Activated CD4-positive, CD25-positive, alpha-beta regulatory T cell treated with anti-CD3 and anti-CD28 coated beads, Interleukin-2, amount 50 U/mL, for 72 hours (primary cell): ENCODE data around the gene ATOH8.
"Not testable (repeated sequence)": the region's sequence is repeated elsewhere in the genome, so short reads cannot be mapped to it uniquely, and the experiment has no call there.

ENCODE experiments used
- DNase-seq: peaks from one replicate; pipeline ENCODE4 v3.0.0; 2021

ATOH8 gene

DNA sequence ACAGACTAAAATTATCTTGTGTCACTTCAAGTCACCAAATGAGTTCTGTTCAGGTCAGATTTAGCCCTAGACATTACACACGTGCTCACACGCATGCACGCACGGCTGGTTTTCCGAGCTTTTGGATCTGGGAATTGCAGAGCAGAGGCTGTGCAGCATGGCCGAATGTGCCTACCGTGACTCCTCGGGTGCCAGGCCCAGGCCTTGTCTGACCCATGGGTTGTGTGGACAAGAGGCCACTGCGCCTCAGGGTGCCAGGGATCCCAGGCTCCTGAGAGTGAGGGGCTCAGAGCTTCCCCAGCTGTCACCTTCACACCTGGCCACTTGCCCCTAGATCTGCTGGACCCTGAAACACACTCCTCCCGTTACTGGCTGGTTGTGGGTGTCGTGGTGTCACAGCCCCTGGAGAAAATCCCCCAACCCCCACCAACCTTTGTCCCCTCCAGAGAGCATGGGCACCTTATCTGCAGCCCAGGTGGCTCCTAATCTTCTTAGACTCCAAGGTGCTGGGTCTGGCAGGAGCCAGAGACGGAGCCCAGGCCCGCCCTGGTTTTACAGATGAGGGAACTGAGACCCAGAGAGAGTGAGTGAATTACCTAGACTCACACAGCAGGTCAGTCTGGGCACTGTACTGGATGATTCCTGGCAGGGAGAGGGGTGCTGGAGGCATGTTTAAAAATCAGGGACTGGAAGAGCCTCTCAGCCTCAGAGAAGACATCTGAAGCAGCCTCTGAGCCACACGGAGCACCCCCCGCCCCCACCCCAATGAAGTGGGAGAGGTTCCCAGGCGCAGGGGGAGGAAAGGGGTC lies 56.8 kb downstream of the ATOH8 start:
- DNase-seq = no peak

DNA sequence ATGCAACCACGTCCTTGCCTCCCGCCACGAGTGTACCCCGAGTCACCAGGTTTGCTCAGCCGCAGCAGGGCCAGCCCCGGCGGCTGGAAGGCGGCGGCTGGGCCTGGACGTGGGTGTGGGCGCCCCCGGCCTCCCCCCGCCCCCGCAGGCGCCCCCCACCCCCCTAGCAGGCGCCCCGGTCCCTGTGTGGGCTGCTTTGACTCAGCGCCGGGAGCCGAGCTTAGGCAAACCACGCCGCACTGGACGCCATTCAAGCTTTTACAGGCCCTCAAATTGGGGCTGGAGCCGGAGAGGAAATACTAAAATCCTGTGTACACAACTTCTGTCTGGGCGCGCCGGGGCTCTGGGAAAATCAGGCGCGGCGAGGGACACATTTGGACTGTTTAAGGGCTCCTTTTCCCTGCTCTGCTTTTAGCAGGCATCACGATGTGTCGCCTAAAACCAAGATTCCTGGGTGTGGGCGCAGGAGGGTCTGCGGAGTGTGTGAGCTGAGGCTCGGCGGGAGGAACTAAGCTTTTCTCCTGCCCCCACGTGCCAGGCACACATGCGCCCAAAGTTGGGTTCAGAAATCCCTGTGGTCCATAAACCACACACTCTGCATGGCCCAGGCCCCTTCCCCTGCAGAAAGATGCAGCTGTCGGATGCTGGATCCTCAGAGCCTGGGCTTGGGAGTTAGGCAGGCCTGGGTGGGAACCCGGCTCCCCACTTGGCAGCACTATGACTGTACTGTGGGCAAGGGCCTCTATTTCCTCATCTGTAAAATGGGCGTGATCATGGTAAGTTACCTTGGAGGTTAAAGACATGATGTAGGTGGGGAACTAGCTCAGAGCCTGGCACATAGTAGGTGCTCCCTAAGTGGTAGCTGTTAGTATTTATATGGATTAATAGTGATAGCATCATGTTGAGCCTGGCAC lies 57.6 kb downstream of the ATOH8 start:
- DNase-seq = no peak

DNA sequence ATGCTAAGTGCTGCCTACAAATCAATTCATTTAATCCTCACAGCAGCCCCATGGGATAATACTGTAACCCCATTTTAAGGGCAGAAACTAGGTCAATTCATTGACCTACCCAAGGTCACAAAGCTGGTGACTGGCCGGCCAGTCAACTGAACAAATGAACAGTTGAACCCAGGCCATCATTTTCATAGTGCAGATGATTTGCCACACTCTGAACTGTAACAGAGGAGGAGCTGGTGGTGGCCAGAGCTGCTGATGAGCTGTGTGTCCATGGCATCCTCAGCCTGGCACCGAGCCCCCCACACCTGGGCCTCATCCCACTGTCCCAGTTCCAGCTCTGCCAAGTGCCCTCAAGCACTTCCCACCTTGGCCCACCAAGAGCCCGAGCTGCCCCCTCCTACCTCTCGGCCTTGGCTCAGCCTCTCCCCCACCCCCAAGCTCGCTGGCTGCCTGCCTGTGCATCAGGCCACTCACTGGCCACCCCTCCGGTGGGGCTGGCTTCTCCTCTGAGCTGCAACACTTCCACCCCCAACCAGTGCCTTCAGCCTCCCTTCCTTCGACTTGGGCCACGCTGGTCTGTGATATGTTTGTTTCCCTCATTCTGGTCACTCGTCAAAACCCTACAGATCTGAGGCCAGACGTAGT lies 58.4 kb downstream of the ATOH8 start:
- DNase-seq = no peak

DNA sequence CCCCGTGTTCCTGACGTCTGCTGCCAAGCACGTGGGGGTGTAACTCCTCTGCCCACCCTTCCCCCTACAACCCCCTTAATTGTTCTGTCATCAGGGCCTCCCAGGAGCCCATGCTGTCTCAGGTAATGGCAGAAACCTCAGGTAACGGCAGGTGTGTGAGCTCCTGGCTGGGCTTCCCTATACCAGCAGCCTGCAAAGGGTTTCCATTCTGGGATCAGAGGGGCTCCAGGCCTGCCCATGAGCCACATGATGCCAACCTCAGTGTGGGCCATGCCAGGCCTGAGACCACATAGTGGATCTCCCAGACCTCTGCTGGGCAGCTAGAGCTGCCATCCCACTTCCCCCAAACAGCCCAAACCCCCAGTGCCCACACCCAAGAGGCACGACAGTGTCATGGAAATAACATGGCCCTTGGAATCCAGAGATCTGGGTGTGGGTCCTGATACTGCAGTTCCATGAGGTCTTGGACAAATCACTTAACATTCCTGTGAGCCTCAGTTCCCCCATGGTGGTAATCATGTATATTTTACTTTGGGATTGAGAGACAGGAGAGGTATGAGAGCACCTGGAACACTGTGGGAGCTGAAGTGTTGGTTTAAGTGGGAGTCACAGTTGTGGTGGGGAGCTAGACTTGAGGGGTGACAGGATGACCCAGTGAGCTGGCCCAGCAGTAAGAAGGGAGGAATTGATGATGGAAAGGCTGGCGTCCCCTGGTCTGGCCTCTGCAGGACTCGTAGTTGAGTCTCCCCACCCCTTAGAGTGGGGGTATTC lies 59.6 kb downstream of the ATOH8 start:
- DNase-seq = no peak

DNA sequence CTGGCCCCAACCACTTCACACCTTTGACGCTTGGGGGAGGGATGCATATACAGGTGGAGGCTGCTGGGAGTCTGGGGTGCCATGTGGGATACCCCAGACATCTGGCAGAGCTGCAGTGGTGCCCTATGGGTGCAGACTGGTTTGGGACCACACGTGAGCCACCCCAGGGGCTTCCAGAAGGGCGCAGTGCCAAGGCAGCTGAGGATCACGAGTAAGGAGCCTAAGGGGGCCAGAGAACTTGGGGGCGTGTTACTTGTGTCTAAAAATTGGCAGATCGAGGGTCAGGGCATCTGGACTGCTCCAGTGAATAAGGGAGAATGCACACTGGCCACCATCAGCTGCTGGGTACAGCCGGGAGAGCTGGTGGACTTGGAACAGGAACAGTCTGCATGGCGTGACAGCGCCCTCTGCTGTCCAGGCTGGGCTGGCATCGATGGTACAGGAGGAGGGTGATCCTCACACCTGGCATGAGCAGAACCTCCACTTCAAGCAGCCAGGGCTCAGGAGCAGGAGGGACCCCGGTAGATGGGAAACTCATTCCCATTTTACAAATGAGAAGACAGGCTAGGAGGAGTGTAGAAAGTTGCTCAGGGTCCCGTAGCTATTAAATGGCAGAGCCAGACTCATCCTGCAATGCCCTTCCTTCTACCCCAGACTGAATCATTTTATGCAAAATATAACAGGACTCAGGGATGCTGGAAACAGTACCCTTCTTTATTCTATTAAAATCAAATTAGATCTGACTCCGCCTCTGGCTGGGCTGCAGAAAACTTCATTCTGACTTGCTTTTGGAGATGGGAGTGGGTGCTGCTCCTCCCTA lies 60.4 kb downstream of the ATOH8 start:
- peak; percentile 82 for DNase-seq

DNA sequence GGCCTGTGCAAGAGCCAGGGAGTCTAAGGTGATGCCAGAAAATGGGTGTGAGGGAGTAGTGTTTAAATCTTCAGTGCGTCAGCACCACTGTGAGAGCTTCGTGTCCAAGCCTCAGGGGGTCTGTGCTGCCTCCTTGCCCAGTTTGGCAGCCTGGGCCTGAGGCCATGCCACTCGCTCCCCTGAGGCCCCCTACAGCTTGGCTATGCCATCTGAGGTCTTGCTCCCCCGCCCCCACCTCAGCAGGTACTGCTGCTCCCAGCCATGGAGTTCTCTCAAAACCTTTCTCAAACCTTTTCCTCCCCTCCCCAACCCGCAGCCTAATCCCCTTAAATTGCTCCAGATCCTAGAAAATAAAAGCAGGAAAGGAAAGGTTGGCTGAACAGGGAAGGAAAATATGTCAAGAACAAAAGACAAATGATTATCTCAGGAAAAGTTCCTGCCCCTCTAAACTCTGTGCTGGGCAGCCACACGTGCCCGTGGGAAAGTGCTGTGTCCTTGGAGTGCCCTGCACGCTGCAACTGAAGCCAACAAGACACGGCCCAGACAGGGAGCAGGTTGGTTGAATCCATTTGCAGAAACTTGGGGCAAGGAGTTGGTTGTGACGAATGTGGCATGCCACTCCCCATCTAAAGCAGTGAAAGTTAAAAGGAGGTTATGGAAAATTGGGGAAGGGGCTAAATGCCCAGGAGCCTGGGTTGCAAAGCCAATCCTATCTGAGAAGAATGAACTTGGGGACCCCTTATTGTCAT lies 61.2 kb downstream of the ATOH8 start:
- no peak for DNase-seq

DNA sequence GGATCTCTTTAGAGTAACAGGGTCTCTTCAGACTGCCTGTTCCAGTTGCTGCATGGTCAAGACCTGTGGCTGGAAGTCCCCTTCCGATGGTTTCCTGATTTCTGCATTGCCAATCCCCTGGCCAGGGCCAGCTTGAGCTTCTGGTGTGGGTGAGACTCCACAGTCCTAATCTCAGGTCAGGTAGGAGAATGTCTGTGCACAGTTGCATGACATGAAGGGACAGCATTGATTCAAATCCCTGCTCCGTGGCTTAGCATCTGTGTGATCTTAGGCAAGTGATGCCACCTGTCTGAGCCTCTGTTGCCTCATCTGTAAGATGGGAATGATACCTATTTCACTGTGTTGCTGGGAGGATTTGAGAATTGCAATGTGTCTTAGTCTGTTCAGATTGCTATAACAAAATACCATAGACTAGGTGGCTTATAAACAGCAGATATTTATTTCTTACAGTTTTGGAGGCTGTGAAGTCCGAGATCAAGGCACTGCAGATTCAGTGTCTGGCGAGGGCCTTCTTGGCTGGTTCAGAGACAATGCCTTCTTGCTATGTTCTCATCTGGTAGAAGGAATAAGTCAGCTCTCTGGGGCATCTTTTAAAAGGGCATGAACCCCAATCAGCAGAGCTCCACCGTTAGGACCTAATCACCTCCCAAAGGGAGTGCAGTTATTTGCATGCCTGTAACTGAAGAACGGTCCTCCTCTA lies 66.2 kb downstream of the ATOH8 start:
- no peak for DNase-seq

DNA sequence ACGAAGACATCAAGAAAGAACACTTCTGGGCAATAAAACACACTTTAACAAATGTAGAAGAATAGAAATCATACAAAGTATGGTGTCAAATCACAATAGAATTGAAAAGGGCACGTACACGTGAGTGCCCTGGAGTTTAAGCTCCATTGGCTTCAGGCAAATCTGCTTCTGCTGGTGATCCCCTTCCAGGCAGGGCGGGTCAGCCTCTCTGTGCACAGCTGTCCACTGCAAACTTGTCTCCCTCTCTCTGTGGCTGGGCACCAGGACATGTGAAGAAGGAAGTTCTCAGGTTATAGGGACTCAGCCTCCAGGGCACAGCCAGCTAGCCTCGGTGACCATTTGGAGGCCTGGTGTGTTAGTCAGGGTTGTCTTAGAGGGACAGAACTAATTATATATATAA lies 69.0 kb downstream of the ATOH8 start:
- no peak for DNase-seq

DNA sequence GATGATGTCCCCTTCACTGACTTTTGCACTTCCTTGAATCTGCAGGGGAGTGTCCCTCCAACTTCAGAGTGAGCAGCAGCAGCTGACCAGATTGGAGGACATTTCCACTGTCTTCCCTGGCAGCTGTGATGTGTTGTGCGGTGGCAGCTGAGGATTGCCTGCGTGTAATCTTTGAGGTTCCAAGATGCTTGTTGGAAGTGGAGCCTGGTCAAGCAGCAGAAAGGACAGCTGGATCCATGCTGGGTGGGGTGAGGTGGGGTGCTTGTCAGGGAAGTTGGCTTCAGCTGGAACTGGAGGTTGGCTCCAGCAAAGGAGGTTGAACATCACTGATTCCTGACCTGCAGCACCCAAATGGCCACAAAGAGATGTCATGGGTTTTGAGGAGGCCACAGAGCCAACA lies 70.2 kb downstream of the ATOH8 start:
- DNase-seq = no peak

DNA sequence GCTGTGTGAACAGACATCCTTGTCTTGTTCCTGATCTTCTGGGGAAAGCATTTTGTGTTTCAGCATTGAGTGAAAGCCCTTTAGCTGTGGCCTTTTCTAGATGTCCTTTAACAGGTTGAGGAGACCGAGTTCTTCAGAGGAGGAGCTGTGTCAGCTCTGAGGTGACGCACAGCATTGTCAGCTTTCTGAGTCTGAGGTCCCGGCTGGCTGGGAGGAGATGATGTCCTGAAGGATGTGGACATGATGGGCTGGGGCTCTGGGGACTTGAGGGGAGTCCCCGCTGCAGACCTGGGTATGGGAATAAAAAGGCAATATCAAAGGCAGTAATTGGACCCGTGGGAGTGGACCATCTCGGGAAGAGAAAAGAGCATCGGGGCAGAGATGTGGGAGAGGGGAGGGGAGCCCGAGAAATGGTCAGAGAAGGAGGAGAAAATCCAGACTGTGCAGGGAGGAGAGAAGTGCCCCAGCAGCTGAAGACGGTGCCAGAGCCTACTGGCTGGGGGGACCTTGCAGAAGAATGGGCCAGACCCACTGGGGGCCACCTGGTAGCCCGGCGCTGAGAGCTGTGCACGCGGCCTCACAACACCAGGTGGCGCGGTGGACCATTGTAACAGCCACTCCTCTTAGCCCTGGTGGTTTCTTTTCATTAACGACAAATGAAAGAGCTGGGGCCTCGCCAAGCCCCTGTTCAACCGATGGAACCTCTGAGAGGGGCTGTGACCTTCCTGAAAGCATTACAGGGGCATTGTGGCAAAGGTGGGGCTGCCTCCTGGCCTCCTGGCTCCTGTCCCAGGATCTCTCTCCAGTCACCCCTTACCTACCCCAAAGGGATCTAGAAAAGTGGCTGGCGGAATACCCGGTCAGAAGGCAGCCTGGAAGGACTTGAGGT lies 73.4 kb downstream of the ATOH8 start:
- DNase-seq = peak; percentile 84

DNA sequence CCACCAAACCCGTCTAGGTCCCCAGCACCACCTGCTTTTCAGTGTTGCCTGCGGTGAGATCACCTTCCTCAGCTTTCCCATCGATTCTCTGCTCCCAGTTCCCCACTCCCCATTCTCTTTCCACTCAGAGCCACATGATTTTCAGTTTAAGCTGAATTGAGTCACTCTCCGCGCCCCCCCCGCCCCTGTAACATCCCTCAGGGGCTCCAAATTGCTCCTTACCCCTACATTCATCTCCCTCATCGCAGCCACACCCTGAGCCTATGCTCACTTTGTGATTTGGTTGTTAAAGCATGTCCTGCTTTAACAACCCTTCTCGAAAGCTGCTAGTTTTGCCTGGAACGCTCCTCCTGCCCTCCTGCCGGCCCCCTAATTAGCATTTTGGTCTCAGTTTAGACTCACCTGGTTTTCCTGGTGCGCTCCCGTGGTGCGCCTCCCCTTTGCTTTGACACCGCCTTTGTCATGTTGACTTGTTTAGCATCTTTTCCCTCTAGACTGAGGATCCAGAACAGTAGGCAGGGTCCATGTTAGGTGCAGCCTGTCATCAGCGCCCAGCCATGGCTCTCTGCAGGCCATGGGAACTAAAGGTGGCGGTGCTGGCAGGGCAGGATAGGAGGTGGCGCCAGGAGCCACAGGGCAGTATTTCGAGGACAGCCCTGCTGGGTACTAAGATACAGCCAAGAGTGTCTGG lies 74.2 kb downstream of the ATOH8 start:
- DNase-seq = no peak

DNA sequence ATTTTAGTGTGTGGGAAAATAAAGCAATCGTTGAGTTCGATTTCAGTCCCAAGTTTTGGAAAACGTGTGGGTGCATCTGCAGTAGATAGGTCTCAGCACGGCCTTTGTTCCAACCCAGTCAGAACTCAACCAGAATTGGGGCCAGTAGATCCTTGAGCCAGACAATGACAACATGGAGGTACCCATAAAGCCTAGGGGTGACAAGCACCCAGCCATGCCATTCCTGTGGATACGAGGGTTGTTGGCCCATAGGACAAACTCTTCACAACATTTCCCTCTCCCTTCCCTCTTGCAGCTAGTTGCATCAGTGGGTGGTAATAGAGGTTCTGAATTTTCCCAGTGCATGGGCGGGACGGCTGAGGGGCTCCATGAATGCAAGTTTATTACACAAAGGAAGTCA lies 74.9 kb downstream of the ATOH8 start:
- DNase-seq = no peak

DNA sequence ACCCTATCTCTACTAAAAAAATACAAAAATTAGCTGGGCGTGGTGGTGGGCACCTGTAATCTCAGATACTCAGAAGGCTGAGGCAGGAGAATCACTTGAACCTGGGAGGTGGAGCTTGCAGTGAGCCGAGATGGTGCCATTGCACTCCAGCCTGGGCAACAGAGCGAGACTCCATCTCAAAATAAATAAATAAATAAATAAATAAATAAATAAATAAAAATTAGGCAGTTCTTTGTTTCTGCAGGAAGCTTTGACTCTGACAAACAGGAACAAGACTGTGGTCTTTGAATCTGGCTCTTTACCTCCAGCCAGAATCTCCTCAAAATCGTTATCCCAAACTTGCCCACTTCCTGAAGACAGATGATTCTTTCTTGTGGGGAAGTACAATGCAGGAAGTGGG lies 75.6 kb downstream of the ATOH8 start:
- DNase-seq = not testable (repeated sequence)

DNA sequence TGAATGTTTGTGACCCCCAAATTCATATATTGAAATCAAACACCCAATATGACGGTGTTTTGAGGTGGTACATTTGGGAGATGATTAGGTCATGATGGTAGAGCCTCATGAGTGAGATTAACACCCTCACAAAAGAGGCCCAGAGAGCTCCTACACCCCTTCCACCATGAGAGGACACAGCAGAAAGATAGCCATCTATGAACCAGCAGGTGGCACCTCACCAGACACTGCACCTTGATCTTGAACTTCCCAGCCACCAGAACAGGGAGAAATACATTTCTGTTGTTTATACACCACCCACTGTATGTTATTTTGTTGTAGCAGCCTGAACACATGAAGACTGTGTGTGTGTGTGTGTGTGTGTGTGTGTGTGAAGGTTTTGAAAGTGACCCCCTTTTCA lies 76.9 kb downstream of the ATOH8 start:
- no peak for DNase-seq

DNA sequence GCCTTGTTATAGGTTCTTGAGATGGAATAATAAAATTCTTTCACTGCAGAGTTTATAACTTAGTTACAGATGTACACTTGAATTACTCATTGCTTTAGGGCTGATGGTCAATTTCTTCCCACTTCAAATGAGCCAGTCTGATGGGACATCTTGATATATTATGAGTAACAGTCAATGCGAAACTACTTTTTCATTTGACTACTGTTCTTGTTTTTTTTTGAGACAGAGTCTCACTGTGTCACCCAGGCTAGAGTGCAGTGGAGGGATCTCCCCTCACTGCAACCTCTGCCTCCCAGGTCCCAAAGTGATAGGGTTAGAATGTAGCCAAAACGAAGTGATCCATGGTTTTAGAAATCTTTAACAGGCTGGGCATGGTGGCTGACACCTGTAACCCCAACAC lies 77.9 kb downstream of the ATOH8 start:
- DNase-seq = no peak

DNA sequence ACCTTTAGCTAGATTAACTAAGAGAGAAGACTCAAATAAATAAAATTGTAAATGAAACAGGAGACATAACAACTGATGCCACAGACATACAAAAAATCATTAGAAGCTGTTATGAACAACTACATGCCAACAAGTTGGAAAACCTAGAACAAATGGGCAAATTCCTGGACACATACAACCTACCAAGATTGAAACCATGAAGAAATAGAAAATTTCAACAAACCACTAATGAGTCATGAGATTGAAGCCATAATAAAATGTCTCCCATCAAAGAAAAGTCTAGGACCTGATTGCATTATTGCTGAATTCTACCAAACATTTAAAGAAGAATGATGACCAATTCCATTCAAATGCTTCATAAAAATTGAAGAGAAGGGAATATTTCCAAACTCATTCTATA lies 80.7 kb downstream of the ATOH8 start:
- DNase-seq = no peak
